Neural cell (in vitro differentiated cells): ENCODE data around the gene TNS3. TPM values are rescaled to one million over a fixed set of nuclear protein-coding genes. Genes with fewer than 3 reads are reported as not detected.

ENCODE experiments used
- H2AFZ ChIP-seq: fragments of 200-600, 300-800 bp; sonication (generic), shearing (Covaris generic); 2 replicates; pipeline ENCODE4 v1.6.0; 2014; ENCODE audit warnings: low read depth, mild to moderate bottlenecking, antibody characterized with exemption, low read length, moderate library complexity
- H3F3A ChIP-seq: fragments of 200-600 bp; shearing (Covaris generic); 2 replicates; pipeline ENCODE4 v1.6.1; 2016; ENCODE audit warnings: mild to moderate bottlenecking, moderate library complexity, mixed read lengths, antibody characterized with exemption, low read length; ENCODE audit not compliant: insufficient read depth, poor library complexity, severe bottlenecking
- H3K27ac ChIP-seq: fragments of 200-600, 300-800 bp; sonication (generic), shearing (Covaris generic); 2 replicates; pipeline ENCODE4 v1.5.1; 2014; ENCODE audit warnings: mild to moderate bottlenecking, low read length, moderate library complexity
- H3K27me3 ChIP-seq: fragments of 300-800, 200-600 bp; sonication (generic), shearing (Covaris generic); 2 replicates; pipeline ENCODE4 v1.6.0; 2014; ENCODE audit warnings: mild to moderate bottlenecking, low read depth, low read length, moderate library complexity; ENCODE audit not compliant: insufficient read depth
- H3K36me3 ChIP-seq: fragments of 300-800, 200-600 bp; sonication (generic), shearing (Covaris generic); 2 replicates; pipeline ENCODE4 v1.5.1; 2014; ENCODE audit warnings: mild to moderate bottlenecking, antibody characterized with exemption, low read length, moderate library complexity; ENCODE audit not compliant: insufficient read depth
- H3K4me2 ChIP-seq: fragments of 300-800, 200-600 bp; sonication (generic), shearing (Covaris generic); 2 replicates; pipeline ENCODE4 v1.6.0; 2014; ENCODE audit warnings: mild to moderate bottlenecking, low read length
- H3K4me3 ChIP-seq: fragments of 300-800, 200-600 bp; sonication (generic), shearing (Covaris generic); 2 replicates; pipeline ENCODE4 v1.5.1; 2014; ENCODE audit warnings: mild to moderate bottlenecking, low read length, moderate library complexity
- H3K79me2 ChIP-seq: fragments of 200-600 bp; shearing (Covaris generic); replicated peaks from 2 replicates; pipeline ENCODE4 v1.6.0; 2014; ENCODE audit warnings: mild to moderate bottlenecking, low read length, moderate library complexity; ENCODE audit not compliant: insufficient read depth
- H3K9ac ChIP-seq: fragments of 300-800, 200-600 bp; sonication (generic), shearing (Covaris generic); 2 replicates; pipeline ENCODE4 v1.6.1; 2016; ENCODE audit warnings: mild to moderate bottlenecking, low read length, mixed read lengths
- H3K9me2 ChIP-seq: fragments of 200-600 bp; shearing (Covaris generic); 2 replicates; pipeline ENCODE4 v1.6.1; 2016; ENCODE audit warnings: mild to moderate bottlenecking, low read length, mixed read lengths; ENCODE audit not compliant: insufficient read depth
- H3K9me3 ChIP-seq: fragments of 200-600, 300-800 bp; sonication (generic), shearing (Covaris generic); 2 replicates; pipeline ENCODE4 v1.6.1; 2016; ENCODE audit warnings: mild to moderate bottlenecking, mixed run types, low read length, moderate library complexity, mixed read lengths
- H4K20me1 ChIP-seq: fragments of 200-600 bp; shearing (Covaris generic); 2 replicates; pipeline ENCODE4 v1.6.1; 2016; ENCODE audit warnings: mild to moderate bottlenecking, mixed run types; ENCODE audit not compliant: insufficient read depth
- CTCF ChIP-seq: fragments of 450-650 bp; IDR thresholded peaks from 2 replicates; pipeline ENCODE4 v1.5.1; 2014; ENCODE audit warnings: antibody characterized with exemption, mild to moderate bottlenecking, moderate library complexity; ENCODE audit not compliant: poor library complexity, severe bottlenecking
- EP300 ChIP-seq: fragments of 450-650 bp; conservative IDR thresholded peaks from 2 replicates; pipeline ENCODE4 v1.6.1; 2014; ENCODE audit warnings: antibody characterized with exemption, mild to moderate bottlenecking, moderate library complexity; ENCODE audit not compliant: poor library complexity, severe bottlenecking
- EZH2 ChIP-seq: fragments of 200-600, 300-800 bp; shearing (Covaris generic), sonication (generic); IDR thresholded peaks from 2 replicates; pipeline ENCODE4 v1.6.1; 2014; ENCODE audit warnings: antibody characterized with exemption, low read length, borderline replicate concordance, mild to moderate bottlenecking; ENCODE audit not compliant: insufficient read depth, poor library complexity, severe bottlenecking
- MXI1 ChIP-seq: fragments of 450-650 bp; conservative IDR thresholded peaks from 2 replicates; pipeline ENCODE4 v1.6.1; 2014; ENCODE audit warnings: antibody characterized with exemption, mild to moderate bottlenecking; ENCODE audit not compliant: poor library complexity, severe bottlenecking
- POLR2AphosphoS5 ChIP-seq: IDR thresholded peaks from 2 replicates; pipeline ENCODE4 v1.6.1; 2012
- RAD21 ChIP-seq: fragments of 450-650 bp; conservative IDR thresholded peaks from 2 replicates; pipeline ENCODE4 v1.6.1; 2014; ENCODE audit warnings: antibody characterized with exemption, mild to moderate bottlenecking, moderate library complexity
- REST ChIP-seq: IDR thresholded peaks from 2 replicates; pipeline ENCODE4 v1.6.1; 2012; ENCODE audit warnings: borderline replicate concordance
- SMC3 ChIP-seq: fragments of 450-650 bp; conservative IDR thresholded peaks from 2 replicates; pipeline ENCODE4 v1.6.1; 2014; ENCODE audit warnings: antibody characterized with exemption, mild to moderate bottlenecking, moderate library complexity; ENCODE audit not compliant: poor library complexity
- TAF1 ChIP-seq: IDR thresholded peaks from 2 replicates; pipeline ENCODE4 v1.6.1; 2012; ENCODE audit warnings: low read depth
- polyA plus RNA-seq: library from polyadenylated mRNA; depleted of rRNA; stranded (reverse); fragments of >200 nt; gene quantifications from 2 replicates; pipeline ENCODE4 v1.2.3, GENCODE V29; 2014

The TNS3 gene
- polyA plus RNA-seq, 1 donor from 2014 or later: 0.58 TPM

- Histone ChIP-seq H3K9ac (no peak overlapping the region), H2AFZ (no peak overlapping the region), H3K79me2 (no peaks in the 10 kb centered on the region), H3K4me2 (no peak overlapping the region), H4K20me1 (no peaks in the 10 kb centered on the region), H3K27ac (no peak overlapping the region), H3K36me3 (no peaks in the 10 kb centered on the region), H3K9me3 (no peaks in the 10 kb centered on the region), H3K27me3 (no peaks in the 10 kb centered on the region), H3K4me3 (no peak overlapping the region), H3F3A (no peaks in the 10 kb centered on the region), H3K9me2 (no peaks in the 10 kb centered on the region)
- no peak for TF ChIP-seq RAD21
- TF ChIP-seq CTCF: no peak
- TF ChIP-seq MXI1: no peak
Measured at GRCh38 chr7:47231032-47231431, 350.9 kb downstream of the TNS3 start.

- Histone ChIP-seq H3K4me2 (no peak overlapping the region), H3K9me2 (no peaks in the 10 kb centered on the region), H3K79me2 (no peaks in the 10 kb centered on the region), H3K27me3 (no peaks in the 10 kb centered on the region), H3K36me3 (no peaks in the 10 kb centered on the region), H3K4me3 (no peak overlapping the region), H3K27ac (no peak overlapping the region), H4K20me1 (no peaks in the 10 kb centered on the region), H2AFZ (no peak overlapping the region), H3K9ac (no peak overlapping the region), H3K9me3 (no peaks in the 10 kb centered on the region), H3F3A (no peaks in the 10 kb centered on the region)
- TF ChIP-seq SMC3: no peak
Measured at GRCh38 chr7:47228386-47229014, 353.4 kb downstream of the TNS3 start.

GRCh38 chr7:47227762-47228177 lies 354.1 kb downstream of the TNS3 start:
- H4K20me1 ChIP-seq: no peaks in the 10 kb centered on the region
- no peak overlapping the region for H3K4me3 ChIP-seq
- no peaks in the 10 kb centered on the region for H3K79me2 ChIP-seq
- H3K9me3 ChIP-seq: no peaks in the 10 kb centered on the region
- H3K9me2 ChIP-seq: no peaks in the 10 kb centered on the region
- H3K27ac ChIP-seq: no peak overlapping the region
- H3K9ac ChIP-seq: no peak overlapping the region
- no peak overlapping the region for H2AFZ ChIP-seq
- H3K4me2 ChIP-seq: no peak overlapping the region
- TF ChIP-seq SMC3 (no peak), TAF1 (no peak), RAD21 (no peak), REST (no peak), EZH2 (no peak), POLR2AphosphoS5 (no peak), MXI1 (no peak), CTCF (no peak), EP300 (no peak)
- no peaks in the 10 kb centered on the region for H3K27me3 ChIP-seq
- no peaks in the 10 kb centered on the region for H3F3A ChIP-seq
- H3K36me3 ChIP-seq: no peaks in the 10 kb centered on the region
